ENCODE data around the gene HLA-B. TPM values are rescaled to one million over a fixed set of nuclear protein-coding genes. Genes with fewer than 3 reads are reported as not detected.
A peak's percentile ranks its signal among the peaks of the same experiment; 100 is the strongest.

The HLA-B gene
- polyA plus RNA-seq, 3 donors = 5,055 to 6,999 (median 6,126) TPM

- no peak for DNase-seq
- H3K27ac Mint-ChIP-seq = no peak overlapping the region
Observed at GRCh38 chr6:31368461-31368860, 11.5 kb upstream of the HLA-B start.

GRCh38 chr6:31366693-31367470 lies 9.9 kb upstream of the HLA-B start:
- H3K27ac ChIP-seq (ENCODE audit: low read depth in 1 of 2, low read length in 2 of 2) = no peak overlapping the region
- H4K20me1 ChIP-seq (ENCODE audit: insufficient read depth, low read length) = no peaks in the 10 kb centered on the region
- peak overlapping the region; percentile 80 for H2AFZ ChIP-seq (ENCODE audit: insufficient read depth, low read depth, low read length, poor library complexity, severe bottlenecking)
- H3K9ac ChIP-seq (ENCODE audit: insufficient read depth, low read length, poor library complexity, severe bottlenecking) = no peak overlapping the region
- WGBS (ENCODE audit: insufficient coverage) = 2% methylated on average over 17 of the region's 30 CpGs
- intact Hi-C loops (cut with micrococcal nuclease) = loop anchor here (2.0 kb wide), 2 partner anchors 170 to 230 kb away; no protein-coding TSS in a partner anchor
- DNase-seq = peak; percentile 87 to 88 (median 88)
- H3K9me3 Mint-ChIP-seq = peaks cover 0 to 3% (median 2%) of the 10 kb centered on the region in 7 donors
- H3K27me3 Mint-ChIP-seq (ENCODE audit: low read depth in 3 of 3) = peaks cover 20 to 48% (median 25%) of the 10 kb centered on the region in 3 donors
- H3K4me1 ChIP-seq (ENCODE audit: control insufficient read depth in 1 of 2, insufficient read depth in 2 of 2, low read length in 2 of 2) = peaks cover 22 to 27% of the 10 kb centered on the region in 2 donors
- peaks cover 28% of the 10 kb centered on the region for H3K4me1 Mint-ChIP-seq
- H3K9me3 ChIP-seq (replicated peaks in 1 of 2; ENCODE audit: control insufficient read depth in 1 of 2, insufficient read depth in 1 of 2, low read length in 2 of 2) = no peaks in the 10 kb centered on the region
- peak overlapping the region; percentile 76 to 90 for H3K4me3 Mint-ChIP-seq
- no peaks in the 10 kb centered on the region for H3K79me2 ChIP-seq (ENCODE audit: insufficient read depth, low read length)
- TF ChIP-seq CTCF (IDR thresholded peaks at IDR 0.05) = peak; percentile 86
- H3K27ac Mint-ChIP-seq = peak overlapping the region in 2 of 7 donors; percentile 46 to 61
- H3K4me2 ChIP-seq (replicated peaks; ENCODE audit: extremely low read depth, low read length, poor library complexity, severe bottlenecking) = peak overlapping the region; percentile 79
- H3K36me3 ChIP-seq (replicated peaks in 1 of 2; ENCODE audit: control insufficient read depth in 1 of 2, insufficient read depth in 2 of 2, low read length in 2 of 2) = no peaks in the 10 kb centered on the region
- no peaks in the 10 kb centered on the region for H3K36me3 Mint-ChIP-seq
- H3K27me3 ChIP-seq (ENCODE audit: control insufficient read depth in 2 of 2, insufficient read depth in 2 of 2, low read length in 2 of 2) = peaks cover 12 to 13% of the 10 kb centered on the region in 2 donors
- H3K4me3 ChIP-seq (replicated peaks in 1 of 3; ENCODE audit: low read depth in 2 of 3, low read length in 3 of 3) = peak overlapping the region; percentile 1 to 65 (median 9)

More at GRCh38 chr6:31368461-31368860, 11.5 kb upstream of the HLA-B start:
- Histone ChIP-seq H3K9ac (ENCODE audit: insufficient read depth, low read length, poor library complexity, severe bottlenecking) (no peak overlapping the region), H3K4me3 (replicated peaks in 1 of 3; ENCODE audit: low read depth in 2 of 3, low read length in 3 of 3) (no peak overlapping the region), H3K4me2 (replicated peaks; ENCODE audit: extremely low read depth, low read length, poor library complexity, severe bottlenecking) (no peak overlapping the region), H3K27me3 (ENCODE audit: control insufficient read depth in 2 of 2, insufficient read depth in 2 of 2, low read length in 2 of 2) (peaks cover 12 to 16% of the 10 kb centered on the region in 2 donors), H3K79me2 (ENCODE audit: insufficient read depth, low read length) (no peaks in the 10 kb centered on the region), H3K27ac (ENCODE audit: low read depth in 1 of 2, low read length in 2 of 2) (no peak overlapping the region), H4K20me1 (ENCODE audit: insufficient read depth, low read length) (no peaks in the 10 kb centered on the region), H3K9me3 (replicated peaks in 1 of 2; ENCODE audit: control insufficient read depth in 1 of 2, insufficient read depth in 1 of 2, low read length in 2 of 2) (no peaks in the 10 kb centered on the region), H3K36me3 (replicated peaks in 1 of 2; ENCODE audit: control insufficient read depth in 1 of 2, insufficient read depth in 2 of 2, low read length in 2 of 2) (no peaks in the 10 kb centered on the region), H3K4me1 (ENCODE audit: control insufficient read depth in 1 of 2, insufficient read depth in 2 of 2, low read length in 2 of 2) (peaks cover 21 to 23% of the 10 kb centered on the region in 2 donors), H2AFZ (ENCODE audit: insufficient read depth, low read depth, low read length, poor library complexity, severe bottlenecking) (no peak overlapping the region)
- H3K27me3 Mint-ChIP-seq (ENCODE audit: low read depth in 3 of 3) = peaks cover 16 to 42% (median 30%) of the 10 kb centered on the region in 3 donors
- TF ChIP-seq CTCF (IDR thresholded peaks at IDR 0.05) = no peak
- no peaks in the 10 kb centered on the region for H3K36me3 Mint-ChIP-seq
- H3K4me3 Mint-ChIP-seq = no peak overlapping the region
- H3K4me1 Mint-ChIP-seq = peaks cover 22% of the 10 kb centered on the region
- no CpG with 5 or more reads among the region's 2 CpGs for WGBS (ENCODE audit: insufficient coverage)
- peaks cover 4 to 9% (median 6%) of the 10 kb centered on the region in 7 donors for H3K9me3 Mint-ChIP-seq
- intact Hi-C loops (cut with micrococcal nuclease) = no loop called here
